MM.1S (cell line): Measurements from ENCODE around the gene STIM1.

Experiments
- DNase-seq: peaks from one replicate; pipeline ENCODE4 v3.0.0-alpha.2; 2015
- H2AFZ ChIP-seq: fragments of 300-600 bp; sonication (generic); 2 replicates; pipeline ENCODE4 v1.6.0; 2016; ENCODE audit warnings: antibody characterized with exemption, low read length
- H3F3A ChIP-seq: fragments of 300-600 bp; sonication (generic); 2 replicates; pipeline ENCODE4 v1.6.1; 2016; ENCODE audit warnings: mild to moderate bottlenecking, antibody characterized with exemption, low read length, moderate library complexity, mixed read lengths; ENCODE audit not compliant: insufficient read depth
- H3K27ac ChIP-seq: fragments of 300-600 bp; sonication (generic); 2 replicates; pipeline ENCODE4 v1.5.1; 2016; ENCODE audit warnings: mild to moderate bottlenecking, low read length
- H3K27me3 ChIP-seq: fragments of 300-600 bp; sonication (generic); replicated peaks from 2 replicates; pipeline ENCODE4 v1.6.0; 2016; ENCODE audit warnings: low read length; ENCODE audit not compliant: insufficient read depth
- H3K36me3 ChIP-seq: fragments of 300-600 bp; sonication (generic); replicated peaks from 2 replicates; pipeline ENCODE4 v1.6.1; 2016; ENCODE audit warnings: mild to moderate bottlenecking, low read length, mixed read lengths; ENCODE audit not compliant: insufficient read depth
- H3K4me1 ChIP-seq: fragments of 300-600 bp; sonication (generic); 2 replicates; pipeline ENCODE4 v1.6.1; 2016; ENCODE audit warnings: low read length, mixed read lengths
- H3K4me2 ChIP-seq: fragments of 300-600 bp; sonication (generic); 2 replicates; pipeline ENCODE4 v1.6.0; 2016; ENCODE audit warnings: low read depth, low read length
- H3K4me3 ChIP-seq: fragments of 300-600 bp; sonication (generic); 2 replicates; pipeline ENCODE4 v1.5.1; 2016; ENCODE audit warnings: low read length, mixed read lengths
- H3K79me2 ChIP-seq: fragments of 300-600 bp; sonication (generic); 2 replicates; pipeline ENCODE4 v1.6.1; 2016; ENCODE audit warnings: mixed run types, low read length, mixed read lengths
- H3K9ac ChIP-seq: fragments of 300-600 bp; sonication (generic); 2 replicates; pipeline ENCODE4 v1.6.1; 2016; ENCODE audit warnings: low read length, mixed read lengths
- H3K9me2 ChIP-seq: fragments of 300-600 bp; sonication (generic); replicated peaks from 2 replicates; pipeline ENCODE4 v1.6.1; 2016; ENCODE audit warnings: mild to moderate bottlenecking, low read length, mixed read lengths; ENCODE audit not compliant: insufficient read depth
- H3K9me3 ChIP-seq: fragments of 300-600 bp; sonication (generic); replicated peaks from 2 replicates; pipeline ENCODE4 v1.6.1; 2016; ENCODE audit warnings: mild to moderate bottlenecking, low read length, mixed read lengths; ENCODE audit not compliant: insufficient read depth
- H4K20me1 ChIP-seq: fragments of 300-600 bp; sonication (generic); 2 replicates; pipeline ENCODE4 v1.6.1; 2016; ENCODE audit warnings: mild to moderate bottlenecking, low read length, moderate library complexity, mixed read lengths; ENCODE audit not compliant: insufficient read depth
- EZH2 ChIP-seq: fragments of 300-600 bp; sonication (generic); optimal IDR thresholded peaks from 2 replicates; pipeline ENCODE3; 2017; ENCODE audit warnings: low read depth, mild to moderate bottlenecking, antibody characterized with exemption, low read length, mixed read lengths
- EZH2phosphoT487 ChIP-seq: fragments of 300-600 bp; sonication (generic); IDR thresholded peaks from 2 replicates; pipeline ENCODE4 v1.6.1; 2018; ENCODE audit warnings: antibody characterized with exemption, low read length
- TF ChIP-seq, protein P1 (sequence below): fragments of 300-600 bp; sonication (generic); IDR thresholded peaks from 2 replicates; pipeline ENCODE4 v1.5.1; 2016; ENCODE audit warnings: antibody characterized with exemption, low read length, mixed read lengths

Gene STIM1

DNA sequence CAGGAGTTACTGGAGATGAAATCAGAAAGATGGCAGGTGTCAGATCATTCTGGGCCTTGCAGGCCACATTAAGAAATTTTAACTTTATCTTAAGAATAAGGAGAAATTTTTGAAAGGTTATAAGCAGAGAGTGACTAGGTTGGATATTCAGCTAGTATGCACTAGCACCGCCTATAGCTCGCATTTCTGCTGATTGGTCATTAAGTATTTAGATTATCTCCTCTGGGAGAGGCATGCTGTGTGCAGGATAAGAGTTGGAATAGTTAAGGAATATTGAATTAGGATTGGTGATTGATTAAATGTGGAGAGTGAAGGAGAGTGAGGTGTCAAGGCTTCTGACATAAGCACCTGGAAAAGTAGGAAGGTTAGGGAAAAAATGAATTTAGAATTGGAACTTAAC lies 100.6 kb downstream of the STIM1 start:
- Histone ChIP-seq H3F3A (0 out of 2 replicates have a peak, but pooled peaks cover 2% of the 10 kb centered on the region), H3K9me2 (no peaks in the 10 kb centered on the region), H3K27me3 (no peaks in the 10 kb centered on the region), H3K4me3 (no peak overlapping the region), H3K27ac (no peak overlapping the region), H3K9me3 (no peaks in the 10 kb centered on the region), H3K79me2 (peaks cover 77% of the 10 kb centered on the region), H4K20me1 (no peaks in the 10 kb centered on the region), H3K9ac (no peak overlapping the region), H2AFZ (no peak overlapping the region), H3K4me2 (peak overlapping the region; percentile 27; the same call in 1 of the 2 replicates), H3K4me1 (peaks cover 42% of the 10 kb centered on the region), H3K36me3 (no peaks in the 10 kb centered on the region)
- no peak for DNase-seq
- TF ChIP-seq, protein P1, sequence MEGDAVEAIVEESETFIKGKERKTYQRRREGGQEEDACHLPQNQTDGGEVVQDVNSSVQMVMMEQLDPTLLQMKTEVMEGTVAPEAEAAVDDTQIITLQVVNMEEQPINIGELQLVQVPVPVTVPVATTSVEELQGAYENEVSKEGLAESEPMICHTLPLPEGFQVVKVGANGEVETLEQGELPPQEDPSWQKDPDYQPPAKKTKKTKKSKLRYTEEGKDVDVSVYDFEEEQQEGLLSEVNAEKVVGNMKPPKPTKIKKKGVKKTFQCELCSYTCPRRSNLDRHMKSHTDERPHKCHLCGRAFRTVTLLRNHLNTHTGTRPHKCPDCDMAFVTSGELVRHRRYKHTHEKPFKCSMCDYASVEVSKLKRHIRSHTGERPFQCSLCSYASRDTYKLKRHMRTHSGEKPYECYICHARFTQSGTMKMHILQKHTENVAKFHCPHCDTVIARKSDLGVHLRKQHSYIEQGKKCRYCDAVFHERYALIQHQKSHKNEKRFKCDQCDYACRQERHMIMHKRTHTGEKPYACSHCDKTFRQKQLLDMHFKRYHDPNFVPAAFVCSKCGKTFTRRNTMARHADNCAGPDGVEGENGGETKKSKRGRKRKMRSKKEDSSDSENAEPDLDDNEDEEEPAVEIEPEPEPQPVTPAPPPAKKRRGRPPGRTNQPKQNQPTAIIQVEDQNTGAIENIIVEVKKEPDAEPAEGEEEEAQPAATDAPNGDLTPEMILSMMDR = no peak
- no peak for TF ChIP-seq EZH2
- no peak for TF ChIP-seq EZH2phosphoT487

DNA sequence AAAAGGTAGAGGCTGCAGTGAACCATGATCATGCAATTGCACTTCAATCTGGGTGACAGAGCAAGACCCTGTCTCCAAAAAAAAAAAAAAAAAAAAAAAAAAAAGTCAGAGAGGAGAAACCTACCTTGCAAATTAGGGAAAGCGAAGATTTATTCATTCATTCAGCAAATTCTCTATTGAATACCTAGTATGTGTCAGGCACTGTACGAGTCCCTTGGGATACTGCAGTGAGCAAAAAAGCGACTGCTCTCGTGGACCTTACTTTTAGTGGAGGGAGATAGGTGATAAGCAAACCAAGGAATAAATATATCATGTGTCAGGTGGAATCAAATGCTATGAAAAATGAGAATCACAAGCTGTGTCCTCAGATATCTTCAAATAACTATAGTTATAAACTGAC lies 101.3 kb downstream of the STIM1 start:
- no peak overlapping the region for H3K9ac ChIP-seq
- H3K27ac ChIP-seq = no peak overlapping the region
- H2AFZ ChIP-seq = no peak overlapping the region
- H3K79me2 ChIP-seq = peaks cover 74% of the 10 kb centered on the region
- H3K9me3 ChIP-seq = no peaks in the 10 kb centered on the region
- H3K36me3 ChIP-seq = no peaks in the 10 kb centered on the region
- no peaks in the 10 kb centered on the region for H3K9me2 ChIP-seq
- H3K4me1 ChIP-seq = peaks cover 35% of the 10 kb centered on the region
- H3F3A ChIP-seq = no peaks in the 10 kb centered on the region
- TF ChIP-seq EZH2 (no peak), EZH2phosphoT487 (no peak)
- TF ChIP-seq, protein P1 = no peak
- H3K27me3 ChIP-seq = no peaks in the 10 kb centered on the region
- no peaks in the 10 kb centered on the region for H4K20me1 ChIP-seq
- no peak overlapping the region; the same call in 1 of the 2 replicates for H3K4me2 ChIP-seq
- H3K4me3 ChIP-seq = no peak overlapping the region
- no peak for DNase-seq

DNA sequence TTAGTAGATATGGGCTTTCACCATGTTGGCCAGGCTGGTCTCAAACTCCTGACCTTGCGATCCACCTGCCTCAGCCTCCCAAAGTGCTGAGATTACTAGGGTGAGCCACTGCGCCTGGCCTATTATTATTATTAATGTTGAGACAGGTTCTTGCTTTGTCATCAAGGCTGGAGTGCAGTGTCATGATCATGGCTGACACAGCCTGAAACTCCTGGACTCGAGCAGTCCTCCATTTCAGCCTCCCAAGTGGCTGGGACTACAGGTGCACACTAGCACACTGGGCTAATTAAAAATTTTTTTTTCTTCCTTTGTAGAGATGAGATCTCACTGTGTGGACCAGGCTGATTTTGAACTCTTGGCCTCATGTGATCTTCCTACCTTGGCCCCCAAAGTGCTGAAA lies 102.0 kb downstream of the STIM1 start:
- no peak overlapping the region for H3K27ac ChIP-seq
- TF ChIP-seq, protein P1 = no peak
- TF ChIP-seq EZH2phosphoT487 (no peak), EZH2 (no peak)

More for the DNA sequence above, 102.0 kb downstream of the STIM1 start:
- no peak overlapping the region for H3K9ac ChIP-seq
- H3K4me2 ChIP-seq = no peak overlapping the region
- no peaks in the 10 kb centered on the region for H3K9me2 ChIP-seq
- H2AFZ ChIP-seq = no peak overlapping the region
- H3K79me2 ChIP-seq = peaks cover 77% of the 10 kb centered on the region
- H3K27me3 ChIP-seq = no peaks in the 10 kb centered on the region
- H3K4me1 ChIP-seq = peaks cover 31% of the 10 kb centered on the region
- H4K20me1 ChIP-seq = no peaks in the 10 kb centered on the region
- H3K9me3 ChIP-seq = no peaks in the 10 kb centered on the region
- H3K4me3 ChIP-seq = no peak overlapping the region
- DNase-seq = no peak
- no peaks in the 10 kb centered on the region for H3F3A ChIP-seq
- H3K36me3 ChIP-seq = no peaks in the 10 kb centered on the region
